CD14-positive monocyte (primary cell): ENCODE results near the gene HES4. TPM values are rescaled to one million over a fixed set of nuclear protein-coding genes. Genes with fewer than 3 reads are reported as not detected.

Experiments
- DNase-seq, 3 donors: peaks; one replicate each; pipeline ENCODE4 v3.0.0-alpha.2; 2011 to 2022
- H2AFZ ChIP-seq: 2 replicates; pipeline ENCODE4 v1.6.0; 2012; ENCODE audit warnings: mild to moderate bottlenecking, low read depth, low read length, inconsistent platforms; ENCODE audit not compliant: insufficient read depth, poor library complexity, severe bottlenecking
- H3K27ac ChIP-seq, 2 donors: 1 replicate in 1 of 2; 2 replicates in 1 of 2; pipeline ENCODE4 v1.5.1; 2012 to 2013; ENCODE audit warnings: low read length in 2 of 2, control low read depth in 1 of 2, inconsistent platforms in 1 of 2, low read depth in 1 of 2, mild to moderate bottlenecking in 1 of 2
- H3K27me3 ChIP-seq, 2 donors: one replicate each; pipeline versions ENCODE4 v1.6.0 to v1.6.1; 2011 to 2013; ENCODE audit warnings: low read length in 2 of 2; ENCODE audit not compliant: control insufficient read depth in 2 of 2, insufficient read depth in 2 of 2
- H3K36me3 ChIP-seq, 2 donors: replicated peaks in 1 of 2; 1 replicate in 1 of 2; 2 replicates in 1 of 2; pipeline versions ENCODE4 v1.5.1 to v1.6.1; 2012 to 2013; ENCODE audit warnings: low read length in 2 of 2, control low read depth in 1 of 2, inconsistent platforms in 1 of 2, mild to moderate bottlenecking in 1 of 2; ENCODE audit not compliant: insufficient read depth in 2 of 2, control insufficient read depth in 1 of 2
- H3K4me1 ChIP-seq, 2 donors: 1 replicate in 1 of 2; 2 replicates in 1 of 2; pipeline versions ENCODE4 v1.5.1 to v1.6.1; 2012 to 2013; ENCODE audit warnings: low read length in 2 of 2, control low read depth in 1 of 2, inconsistent platforms in 1 of 2, mild to moderate bottlenecking in 1 of 2, moderate library complexity in 1 of 2; ENCODE audit not compliant: insufficient read depth in 2 of 2, control insufficient read depth in 1 of 2
- H3K4me2 ChIP-seq: replicated peaks from 2 replicates; pipeline ENCODE3; 2012; ENCODE audit warnings: low read length, moderate library complexity, mild to moderate bottlenecking; ENCODE audit not compliant: poor library complexity, severe bottlenecking; ENCODE audit errors: extremely low read depth
- H3K4me3 ChIP-seq, 3 experiments: fragments of 200-600 bp in 1 of 3; sonication (generic) in 1 of 3; replicated peaks in 1 of 3; 1 replicate in 2 of 3; 2 replicates in 1 of 3; pipeline ENCODE4 v1.5.1; 2011 to 2013; ENCODE audit warnings: low read length in 3 of 3, mild to moderate bottlenecking in 3 of 3, control low read depth in 2 of 3, low read depth in 2 of 3, inconsistent platforms in 1 of 3, moderate library complexity in 1 of 3
- H3K79me2 ChIP-seq: 2 replicates; pipeline ENCODE4 v1.6.0; 2012; ENCODE audit warnings: mild to moderate bottlenecking, control low read depth, inconsistent platforms, low read length, moderate library complexity; ENCODE audit not compliant: insufficient read depth
- H3K9ac ChIP-seq: 2 replicates; pipeline ENCODE4 v1.6.0; 2017; ENCODE audit warnings: low read length, mild to moderate bottlenecking; ENCODE audit not compliant: insufficient read depth, poor library complexity, severe bottlenecking
- H3K9me3 ChIP-seq, 2 donors: replicated peaks in 1 of 2; 1 replicate in 1 of 2; 2 replicates in 1 of 2; pipeline versions ENCODE4 v1.5.1 to v1.6.1; 2012 to 2013; ENCODE audit warnings: low read length in 2 of 2, control low read depth in 1 of 2; ENCODE audit not compliant: control insufficient read depth in 1 of 2, insufficient read depth in 1 of 2
- H4K20me1 ChIP-seq: 2 replicates; pipeline ENCODE4 v1.6.0; 2012; ENCODE audit warnings: mild to moderate bottlenecking, low read length, control low read depth, moderate library complexity; ENCODE audit not compliant: insufficient read depth
- H3K27ac Mint-ChIP-seq, 7 donors: one replicate each; pipeline ENCODE4 v1.8.0; 2020; ENCODE audit warnings: mild to moderate bottlenecking in 7 of 7, mixed read lengths in 7 of 7, moderate library complexity in 6 of 7, inconsistent platforms in 2 of 7
- H3K27me3 Mint-ChIP-seq, 3 donors: one replicate each; pipeline ENCODE4 v1.8.0; 2021 to 2022; ENCODE audit warnings: low read depth in 3 of 3, mild to moderate bottlenecking in 3 of 3, mixed read lengths in 3 of 3, moderate library complexity in 3 of 3, inconsistent platforms in 1 of 3
- H3K36me3 Mint-ChIP-seq, 2 donors: one replicate each; pipeline ENCODE4 v1.8.0; 2020; ENCODE audit warnings: mixed read lengths in 2 of 2, inconsistent platforms in 1 of 2, mild to moderate bottlenecking in 1 of 2
- H3K4me1 Mint-ChIP-seq: one replicate; pipeline ENCODE4 v1.8.0; 2020; ENCODE audit warnings: mild to moderate bottlenecking, mixed read lengths
- H3K4me3 Mint-ChIP-seq, 2 donors: one replicate each; pipeline ENCODE4 v1.8.0; 2020; ENCODE audit warnings: mild to moderate bottlenecking in 2 of 2, mixed read lengths in 2 of 2, moderate library complexity in 1 of 2
- H3K9me3 Mint-ChIP-seq, 7 donors: one replicate each; pipeline ENCODE4 v1.8.0; 2020 to 2022; ENCODE audit warnings: mixed read lengths in 7 of 7, mild to moderate bottlenecking in 6 of 7, moderate library complexity in 6 of 7, inconsistent platforms in 2 of 7
- WGBS: methylation state at CpG from one replicate; pipeline ENCODE4 v1.1.5; 2013; ENCODE audit warnings: missing lambda C conversion rate; ENCODE audit not compliant: insufficient coverage; 5-methylcytosine and 5-hydroxymethylcytosine counted together
- intact Hi-C, 2 donors: fragments of 100-400 bp; cut with micrococcal nuclease; formaldehyde crosslinking; loops; one replicate each; pipeline versions ENCODE4 v1.15.0 to v1.15.1; 2023
- polyA plus RNA-seq, 3 donors: library from polyadenylated mRNA; depleted of rRNA in 1 of 3; unstranded in 2 of 3; stranded (reverse) in 1 of 3; fragments of 300-500 nt in 2 of 3; fragments of >200 nt in 1 of 3; fragmentation: Illumina TruSeq in 2 of 3; gene quantifications; 1 replicate in 2 of 3; 2 replicates in 1 of 3; pipeline ENCODE4 v1.2.3, GENCODE V29; 2012 to 2021
- TF ChIP-seq, protein P1 (sequence below): fragments of 200-600 bp; IDR thresholded peaks from one replicate; pipeline ENCODE4 v1.8.0; 2022; ENCODE audit warnings: antibody characterized with exemption, mild to moderate bottlenecking

Gene HES4
- polyA plus RNA-seq, 3 donors = 1.4 to 26.8 (median 2.0) TPM

DNA sequence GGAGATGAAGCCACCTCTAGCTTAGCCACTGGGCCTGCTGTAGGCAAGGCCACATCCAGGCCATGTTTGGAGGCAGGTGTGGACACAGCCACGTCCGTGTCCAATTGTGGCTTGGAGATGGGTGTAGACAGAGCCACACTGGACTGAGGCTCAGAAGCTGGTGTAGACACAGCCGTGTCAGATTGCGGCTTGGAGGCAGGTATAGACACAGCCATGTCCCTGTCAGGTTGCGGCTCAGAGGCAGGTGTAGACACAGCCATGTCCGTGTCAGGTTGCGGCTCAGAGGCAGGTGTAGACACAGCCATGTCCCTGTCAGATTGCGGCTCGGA lies 20.2 kb downstream of the HES4 start:
- no peak overlapping the region for H3K27ac Mint-ChIP-seq
- no peak for DNase-seq
- Histone ChIP-seq H2AFZ (no peak overlapping the region), H4K20me1 (no peaks in the 10 kb centered on the region), H3K36me3 (no peaks in the 10 kb centered on the region), H3K9me3 (peaks cover 0 to 5% of the 10 kb centered on the region in 2 donors), H3K4me2 (no peak overlapping the region), H3K4me1 (peaks cover 5 to 8% of the 10 kb centered on the region in 2 donors), H3K27ac (no peak overlapping the region), H3K27me3 (peaks cover 0 to 12% of the 10 kb centered on the region in 2 donors), H3K79me2 (no peaks in the 10 kb centered on the region), H3K4me3 (no peak overlapping the region), H3K9ac (no peak overlapping the region)
- TF ChIP-seq, protein P1, sequence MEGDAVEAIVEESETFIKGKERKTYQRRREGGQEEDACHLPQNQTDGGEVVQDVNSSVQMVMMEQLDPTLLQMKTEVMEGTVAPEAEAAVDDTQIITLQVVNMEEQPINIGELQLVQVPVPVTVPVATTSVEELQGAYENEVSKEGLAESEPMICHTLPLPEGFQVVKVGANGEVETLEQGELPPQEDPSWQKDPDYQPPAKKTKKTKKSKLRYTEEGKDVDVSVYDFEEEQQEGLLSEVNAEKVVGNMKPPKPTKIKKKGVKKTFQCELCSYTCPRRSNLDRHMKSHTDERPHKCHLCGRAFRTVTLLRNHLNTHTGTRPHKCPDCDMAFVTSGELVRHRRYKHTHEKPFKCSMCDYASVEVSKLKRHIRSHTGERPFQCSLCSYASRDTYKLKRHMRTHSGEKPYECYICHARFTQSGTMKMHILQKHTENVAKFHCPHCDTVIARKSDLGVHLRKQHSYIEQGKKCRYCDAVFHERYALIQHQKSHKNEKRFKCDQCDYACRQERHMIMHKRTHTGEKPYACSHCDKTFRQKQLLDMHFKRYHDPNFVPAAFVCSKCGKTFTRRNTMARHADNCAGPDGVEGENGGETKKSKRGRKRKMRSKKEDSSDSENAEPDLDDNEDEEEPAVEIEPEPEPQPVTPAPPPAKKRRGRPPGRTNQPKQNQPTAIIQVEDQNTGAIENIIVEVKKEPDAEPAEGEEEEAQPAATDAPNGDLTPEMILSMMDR = no peak
- H3K4me3 Mint-ChIP-seq = no peak overlapping the region
- H3K36me3 Mint-ChIP-seq = no peaks in the 10 kb centered on the region
- H3K27me3 Mint-ChIP-seq = peaks cover 16 to 39% (median 20%) of the 10 kb centered on the region in 3 donors
- H3K4me1 Mint-ChIP-seq = peaks cover 3% of the 10 kb centered on the region
- WGBS = 96% methylated on average over 9 of the region's 9 CpGs
- peaks cover 2 to 5% (median 4%) of the 10 kb centered on the region in 7 donors for H3K9me3 Mint-ChIP-seq
- intact Hi-C loops = loop anchor here (5.0 to 10.0 kb wide), 2 partner anchors 83 to 85 kb away; no protein-coding TSS in a partner anchor

DNA sequence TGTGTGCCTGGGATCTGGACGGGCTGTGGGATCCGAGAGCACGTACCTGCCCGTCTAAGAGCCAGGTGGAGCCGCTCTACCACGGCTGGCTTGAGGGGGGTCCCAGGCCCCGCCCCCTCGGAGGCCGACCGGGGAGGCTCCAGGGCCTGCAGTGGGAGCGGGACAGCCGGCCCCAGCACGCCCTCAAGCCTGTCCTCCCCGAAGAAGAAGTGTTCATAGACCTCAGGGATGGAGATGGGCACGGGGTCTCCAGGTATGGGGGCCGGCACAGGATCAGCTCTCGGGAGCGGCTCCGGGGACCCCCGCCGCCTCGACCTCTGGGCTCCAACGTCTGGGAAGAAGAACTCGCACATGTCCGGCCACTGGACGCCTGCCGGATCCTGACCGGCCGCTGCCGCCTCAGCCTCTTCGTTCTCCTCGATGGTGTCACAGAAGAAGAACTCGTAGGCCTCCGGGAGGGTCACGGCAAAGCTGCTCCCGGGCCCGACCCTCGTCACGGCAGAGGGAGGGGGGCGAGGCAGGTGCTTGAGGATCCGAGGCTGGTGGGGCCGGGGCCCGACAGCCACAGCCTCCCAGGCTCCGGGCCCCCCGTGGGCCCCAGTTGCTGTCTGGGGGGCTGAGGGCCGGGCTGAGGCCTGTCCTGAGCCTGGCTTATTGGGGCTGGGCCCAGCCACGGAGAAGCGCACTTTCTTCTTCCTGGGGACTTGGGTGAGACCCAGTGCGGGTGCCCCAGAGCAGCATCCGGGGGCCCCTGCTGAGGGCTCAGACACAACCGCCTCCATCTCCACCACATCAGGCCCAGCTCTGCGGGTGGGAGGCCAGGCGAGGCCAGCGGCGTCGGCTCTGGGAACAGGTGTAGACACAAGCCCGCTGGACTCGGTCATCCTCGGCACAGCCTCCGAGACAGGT lies 20.8 kb downstream of the HES4 start:
- TF ChIP-seq, protein P1 = no peak
- DNase-seq = no peak
- peaks cover 0 to 12% of the 10 kb centered on the region in 2 donors for H3K27me3 ChIP-seq
- H3K79me2 ChIP-seq = no peaks in the 10 kb centered on the region
- H3K36me3 ChIP-seq = no peaks in the 10 kb centered on the region
- H3K4me3 ChIP-seq = no peak overlapping the region
- no peak overlapping the region for H3K4me2 ChIP-seq
- H3K9ac ChIP-seq = no peak overlapping the region
- no peaks in the 10 kb centered on the region for H4K20me1 ChIP-seq
- Mint-ChIP-seq H3K36me3 (no peaks in the 10 kb centered on the region), H3K4me1 (peaks cover 3% of the 10 kb centered on the region), H3K9me3 (peaks cover 2 to 5% (median 4%) of the 10 kb centered on the region in 7 donors), H3K4me3 (no peak overlapping the region), H3K27ac (no peak overlapping the region), H3K27me3 (peaks cover 15 to 41% (median 18%) of the 10 kb centered on the region in 3 donors)
- H3K9me3 ChIP-seq = peaks cover 0 to 5% of the 10 kb centered on the region in 2 donors
- H2AFZ ChIP-seq = no peak overlapping the region
- H3K4me1 ChIP-seq = peaks cover 5 to 8% of the 10 kb centered on the region in 2 donors
- H3K27ac ChIP-seq = no peak overlapping the region
- 92% methylated on average over 57 of the region's 60 CpGs for WGBS
- intact Hi-C loops = no loop called here
